Thymus (tissue), 11 donors: ENCODE results near the gene DENND1C. TPM values are rescaled to one million over a fixed set of nuclear protein-coding genes. Genes with fewer than 3 reads are reported as not detected.
A peak's percentile ranks its signal among the peaks of the same experiment; 100 is the strongest.
"Not testable (repeated sequence)": the region's sequence is repeated elsewhere in the genome, so short reads cannot be mapped to it uniquely, and the experiment has no call there.

Source experiments
- DNase-seq, 9 donors: peaks; one replicate each; pipeline ENCODE4 v3.0.0-alpha.2; 2013; ENCODE audit warnings: low spot score in 9 of 9, low read depth in 6 of 9, missing footprints in 1 of 9
- H3K27ac ChIP-seq, 2 donors: one replicate each; pipeline ENCODE4 v1.5.1; 2013; ENCODE audit warnings: control low read depth in 1 of 2, low read depth in 1 of 2, low read length in 1 of 2, mild to moderate bottlenecking in 1 of 2, moderate library complexity in 1 of 2
- H3K27me3 ChIP-seq, 2 donors: one replicate each; pipeline ENCODE4 v1.5.1; 2013; ENCODE audit warnings: low read length in 1 of 2; ENCODE audit not compliant: control insufficient read depth in 2 of 2, insufficient read depth in 1 of 2
- H3K36me3 ChIP-seq, 2 donors: one replicate each; pipeline ENCODE4 v1.5.1; 2013; ENCODE audit warnings: low read length in 1 of 2, mild to moderate bottlenecking in 1 of 2, moderate library complexity in 1 of 2; ENCODE audit not compliant: control insufficient read depth in 2 of 2, insufficient read depth in 2 of 2
- H3K4me1 ChIP-seq, 2 donors: one replicate each; pipeline ENCODE4 v1.5.1; 2013; ENCODE audit warnings: low read length in 2 of 2; ENCODE audit not compliant: control insufficient read depth in 2 of 2, insufficient read depth in 2 of 2
- H3K4me3 ChIP-seq, 2 donors: one replicate each; pipeline ENCODE4 v1.5.1; 2013; ENCODE audit warnings: low read length in 2 of 2, control low read depth in 1 of 2, mild to moderate bottlenecking in 1 of 2
- H3K9me3 ChIP-seq, 2 donors: one replicate each; pipeline ENCODE4 v1.5.1; 2013; ENCODE audit warnings: low read length in 1 of 2, mild to moderate bottlenecking in 1 of 2; ENCODE audit not compliant: control insufficient read depth in 2 of 2, insufficient read depth in 1 of 2
- WGBS: extraction: QIAGEN DNeasy Blood & Tissue Kit; methylation state at CpG from one replicate; pipeline ENCODE4 v1.1.7; 2013; 5-methylcytosine and 5-hydroxymethylcytosine counted together
- polyA plus RNA-seq: library from polyadenylated mRNA; stranded (reverse); fragments of 200-250 nt; gene quantifications from one replicate; pipeline ENCODE4 v1.2.3, GENCODE V29; 2013
- total RNA-seq: library from RNA; stranded (reverse); fragments of 120-200 nt; gene quantifications from one replicate; pipeline ENCODE4 v1.2.4, GENCODE V29; 2013
- donor health status: healthy.

Gene DENND1C
- total and polyA plus RNA-seq, 2 donors, result 6.8 to 46.6 TPM

- peaks cover 0 to 15% of the 10 kb centered on the region in 2 donors for H3K27me3 ChIP-seq
- no peaks in the 10 kb centered on the region for H3K4me1 ChIP-seq
- H3K9me3 ChIP-seq, result peaks cover 0 to 6% of the 10 kb centered on the region in 2 donors
- 95% methylated on average over 11 of the region's 11 CpGs for WGBS
- H3K27ac ChIP-seq, result no peak overlapping the region
- no peaks in the 10 kb centered on the region for H3K36me3 ChIP-seq
- no peak for DNase-seq
- H3K4me3 ChIP-seq, result no peak overlapping the region
Observed at GRCh38 chr19:6433165-6433564, 48.4 kb downstream of the DENND1C start.

- DNase-seq, result no peak
- H3K9me3 ChIP-seq, result peaks cover 0 to 6% of the 10 kb centered on the region in 2 donors
- 95% methylated on average over 11 of the region's 11 CpGs for WGBS
- H3K27me3 ChIP-seq, result peaks cover 0 to 15% of the 10 kb centered on the region in 2 donors
- no peak overlapping the region for H3K27ac ChIP-seq
- no peaks in the 10 kb centered on the region for H3K36me3 ChIP-seq
- no peak overlapping the region for H3K4me3 ChIP-seq
- H3K4me1 ChIP-seq, result no peaks in the 10 kb centered on the region
Observed at GRCh38 chr19:6431891-6432290, 49.7 kb downstream of the DENND1C start.

DNA sequence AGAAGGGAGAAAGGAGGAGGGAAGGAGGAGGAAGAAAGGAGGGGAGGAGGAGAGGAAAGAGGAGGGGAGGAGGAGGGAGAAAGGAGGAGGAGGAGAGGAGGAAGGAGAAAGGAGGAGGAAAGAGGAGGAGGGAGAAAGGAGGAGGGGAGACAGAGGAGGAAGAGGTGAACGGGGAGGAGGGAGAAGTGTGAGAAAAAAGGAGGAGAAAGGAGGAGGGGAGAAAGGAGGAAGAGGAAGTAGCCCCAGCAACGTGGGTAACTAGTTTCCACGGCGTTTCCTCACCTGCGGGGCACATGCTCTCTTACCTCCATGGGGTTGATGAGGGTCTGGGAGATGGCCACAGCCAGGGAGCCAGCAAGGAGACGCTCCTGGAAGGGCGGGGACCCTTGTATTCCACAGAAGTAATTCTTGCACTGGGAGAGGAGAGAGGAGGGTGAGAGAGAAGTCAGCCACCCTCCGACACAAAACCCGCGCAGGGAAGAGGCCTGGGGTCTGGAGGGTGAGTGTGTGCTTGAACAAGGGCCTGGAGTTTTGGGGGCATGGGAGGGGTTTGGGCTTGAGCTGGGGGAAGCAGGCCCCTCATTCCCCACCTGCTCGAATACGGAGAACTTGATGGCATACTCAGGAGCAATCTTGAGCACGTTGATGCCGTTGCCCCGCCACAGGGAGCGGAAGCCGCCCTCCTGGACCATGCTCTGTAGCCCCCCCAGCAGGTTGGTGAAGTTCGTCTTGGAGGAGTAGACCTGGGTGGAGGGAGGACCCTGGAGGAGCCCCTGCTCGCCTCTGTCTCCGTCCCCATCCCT is 52.0 kb downstream of the DENND1C start:
- 68% methylated on average over 20 of the region's 20 CpGs for WGBS
- no peak overlapping the region for H3K27ac ChIP-seq
- H3K4me1 ChIP-seq, result peaks cover 7 to 10% of the 10 kb centered on the region in 2 donors
- H3K9me3 ChIP-seq, result peaks cover 0 to 18% of the 10 kb centered on the region in 2 donors
- H3K36me3 ChIP-seq, result no peaks in the 10 kb centered on the region
- peaks cover 0 to 15% of the 10 kb centered on the region in 2 donors for H3K27me3 ChIP-seq
- no peak overlapping the region for H3K4me3 ChIP-seq
- DNase-seq, result no peak

DNA sequence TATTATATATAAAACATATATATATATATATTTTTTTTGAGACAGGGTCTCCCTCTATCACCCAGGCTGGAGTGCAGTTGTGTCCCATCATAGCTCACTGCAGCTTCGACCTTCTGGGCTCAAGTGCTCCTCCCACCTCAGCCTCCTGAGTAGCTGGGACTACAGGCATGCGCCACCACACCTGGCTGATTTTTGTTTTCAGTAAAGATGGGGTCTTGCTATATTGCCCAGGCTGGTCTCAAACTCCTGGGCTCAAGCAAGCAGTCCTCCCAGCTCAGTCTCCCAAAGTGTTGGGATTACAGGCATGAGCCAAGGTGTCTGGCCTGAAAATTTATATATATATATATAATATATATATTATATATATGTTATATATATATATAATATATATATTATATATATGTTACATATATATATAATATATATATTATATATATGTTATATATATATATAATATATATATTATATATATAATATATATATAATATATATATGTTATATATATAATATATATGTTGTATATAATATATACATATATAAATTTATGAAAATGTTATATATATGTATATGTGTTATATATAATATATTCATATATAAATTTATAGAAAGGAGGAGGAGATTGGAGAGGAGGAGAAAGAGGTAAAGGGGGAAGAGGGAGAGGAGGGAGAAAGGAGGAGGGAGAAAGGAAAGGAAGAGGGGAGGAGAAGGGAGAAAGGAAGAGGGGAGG is 52.7 kb downstream of the DENND1C start:
- Histone ChIP-seq H3K9me3 (peaks cover 0 to 18% of the 10 kb centered on the region in 2 donors), H3K4me1 (peaks cover 7 to 10% of the 10 kb centered on the region in 2 donors), H3K27me3 (peaks cover 0 to 15% of the 10 kb centered on the region in 2 donors)
- H3K27ac ChIP-seq, H3K4me3 ChIP-seq, H3K36me3 ChIP-seq, DNase-seq: not testable (repeated sequence)
- 93% methylated on average over 2 of the region's 2 CpGs for WGBS

DNA sequence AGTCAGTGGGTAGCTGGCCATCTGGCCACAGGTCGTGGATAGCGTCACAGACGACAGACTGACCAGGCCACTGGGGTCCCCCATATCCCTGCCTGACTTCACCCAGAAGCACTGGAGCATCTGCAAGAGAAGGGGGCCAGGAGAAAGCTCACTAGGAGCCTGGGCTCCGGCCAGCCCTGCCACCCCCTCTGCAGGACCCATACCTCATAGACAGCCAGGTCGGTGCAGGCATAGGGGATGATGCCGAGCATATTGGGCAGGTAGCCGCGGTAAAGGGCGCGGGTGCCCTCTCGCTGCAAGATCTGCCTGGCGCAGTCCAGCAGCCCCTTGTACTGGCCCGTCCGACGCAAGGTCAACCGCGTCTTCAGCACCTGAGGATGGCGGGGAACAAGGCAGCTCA is 54.5 kb downstream of the DENND1C start:
- peaks cover under 1 to 7% of the 10 kb centered on the region in 2 donors for H3K36me3 ChIP-seq
- WGBS, result 94% methylated on average over 18 of the region's 18 CpGs
- peaks cover 14 to 26% of the 10 kb centered on the region in 2 donors for H3K4me1 ChIP-seq
- H3K4me3 ChIP-seq, result no peak overlapping the region
- peaks cover 0 to 15% of the 10 kb centered on the region in 2 donors for H3K27me3 ChIP-seq
- no peak for DNase-seq
- H3K9me3 ChIP-seq, result peaks cover 0 to 18% of the 10 kb centered on the region in 2 donors
- H3K27ac ChIP-seq, result no peak overlapping the region

- WGBS, result 97% methylated on average over 21 of the region's 21 CpGs
- H3K9me3 ChIP-seq, result peaks cover 0 to 18% of the 10 kb centered on the region in 2 donors
- H3K36me3 ChIP-seq, result peaks cover 12 to 18% of the 10 kb centered on the region in 2 donors
- H3K4me3 ChIP-seq, result peak overlapping the region; percentile 40 to 42
- DNase-seq, result peak in 2 of 9 donors; percentile 21 to 30
- H3K27me3 ChIP-seq, result peaks cover 0 to 13% of the 10 kb centered on the region in 2 donors
- peak overlapping the region; percentile 83 to 90 for H3K27ac ChIP-seq
- H3K4me1 ChIP-seq, result peaks cover 14 to 30% of the 10 kb centered on the region in 2 donors
Observed at GRCh38 chr19:6425732-6426620, 55.6 kb downstream of the DENND1C start.

DNA sequence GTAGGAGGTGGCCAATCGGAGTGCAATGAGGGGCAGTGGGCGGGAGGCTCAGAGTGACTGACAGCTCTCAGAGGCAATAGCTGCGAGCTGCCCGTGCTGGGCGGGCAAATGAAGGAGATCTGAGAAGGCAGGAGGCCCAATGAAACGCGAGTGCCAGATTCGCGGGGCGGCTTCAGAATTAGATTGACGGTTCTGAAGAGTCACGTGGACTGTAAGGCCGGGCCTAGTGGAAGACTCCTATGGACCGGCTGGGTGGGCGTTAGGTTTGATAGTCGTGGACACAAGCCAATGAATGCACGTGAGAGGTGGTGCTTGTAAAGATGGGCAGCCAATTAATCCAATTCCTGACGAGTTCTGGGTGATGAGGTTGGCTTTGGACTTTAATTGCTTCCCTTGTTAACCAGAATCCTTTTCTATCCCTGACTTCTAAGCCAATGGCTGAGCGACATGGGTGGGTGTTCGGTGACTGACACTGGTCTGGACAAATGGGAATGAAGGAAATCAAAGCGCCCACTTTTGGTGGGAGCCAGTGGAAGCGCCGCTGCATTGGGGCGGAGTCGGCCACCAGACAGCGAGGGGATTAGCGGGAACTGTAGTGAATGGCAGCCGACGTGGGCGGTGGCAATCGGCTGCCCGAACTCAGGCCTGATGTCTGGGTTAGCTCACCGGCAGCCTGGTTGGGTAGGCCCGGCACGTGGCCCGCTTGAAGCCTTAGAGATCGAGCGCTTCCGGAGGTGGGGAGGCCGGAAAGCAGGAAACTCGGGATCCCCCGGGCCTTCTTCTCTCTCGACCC is 56.5 kb downstream of the DENND1C start:
- H3K4me1 ChIP-seq, result peaks cover 14 to 30% of the 10 kb centered on the region in 2 donors

More for the DNA sequence above, 56.5 kb downstream of the DENND1C start:
- peak; percentile 99 to 100 (median 99) for DNase-seq
- WGBS, result 5% methylated on average over 43 of the region's 43 CpGs
- peak overlapping the region; percentile 83 to 90 for H3K27ac ChIP-seq
- H3K4me3 ChIP-seq, result peak overlapping the region; percentile 42 to 83
- H3K9me3 ChIP-seq, result peaks cover 0 to 18% of the 10 kb centered on the region in 2 donors
- peaks cover 21 to 27% of the 10 kb centered on the region in 2 donors for H3K36me3 ChIP-seq
- peaks cover 0 to 10% of the 10 kb centered on the region in 2 donors for H3K27me3 ChIP-seq
